Measurements from ENCODE around the gene HLCS. TPM values are rescaled to one million over a fixed set of nuclear protein-coding genes. Genes with fewer than 3 reads are reported as not detected.
"Not testable (repeated sequence)": the region's sequence is repeated elsewhere in the genome, so short reads cannot be mapped to it uniquely, and the experiment has no call there.

HLCS gene
- total RNA-seq, 1 experiment from 2014 or later = 12.7 TPM

DNA sequence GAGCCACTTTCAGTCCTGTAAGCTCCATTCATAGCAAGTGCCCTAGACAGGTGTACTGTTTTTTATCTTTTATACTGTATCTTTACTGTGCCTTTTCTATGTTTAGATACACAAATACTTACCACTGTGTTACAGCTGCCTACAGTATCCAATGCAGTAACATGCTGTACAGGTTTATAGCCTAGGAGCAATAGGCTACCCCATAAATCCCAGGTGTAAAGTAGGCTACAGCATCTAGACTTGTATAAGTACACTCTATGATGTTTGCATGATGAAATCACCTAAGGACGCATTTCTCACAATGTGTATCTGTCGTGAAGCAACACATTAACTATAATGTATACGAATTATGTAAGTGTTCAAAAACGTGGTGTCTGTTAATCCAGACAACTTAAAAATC lies 10.7 kb downstream of the HLCS start:
- no peak for DNase-seq
- no peak overlapping the region for H2BK5ac ChIP-seq (ENCODE audit: insufficient read length, low read length)
- H3K9ac ChIP-seq (ENCODE audit: extremely low read depth, insufficient read length, low read length) = no peak overlapping the region
- no peak overlapping the region for H3K56ac ChIP-seq (ENCODE audit: insufficient read length, low read depth, low read length)
- H2BK15ac ChIP-seq (ENCODE audit: low read depth, low read length) = no peak overlapping the region
- WGBS (ENCODE audit: extremely low coverage, insufficient read length, low lambda C conversion rate) = no CpG with 5 or more reads among the region's 4 CpGs
- H2AK5ac ChIP-seq (ENCODE audit: insufficient read length, low read length) = no peak overlapping the region
- H3K27me3 Mint-ChIP-seq (ENCODE audit: low read depth) = no peaks in the 10 kb centered on the region
- H3K23me2 ChIP-seq (ENCODE audit: insufficient read length, low read depth, low read length, poor library complexity, severe bottlenecking) = no peaks in the 10 kb centered on the region
- H3K4me1 Mint-ChIP-seq = peaks cover 3% of the 10 kb centered on the region in 2 experiments
- H3K4me3 Mint-ChIP-seq = no peak overlapping the region
- H3K18ac ChIP-seq (ENCODE audit: insufficient read length, low read depth, low read length) = no peak overlapping the region
- H3K27ac ChIP-seq (ENCODE audit: insufficient read length, low read depth, low read length) = no peak overlapping the region
- no peaks in the 10 kb centered on the region; the same call in 1 of the 2 replicates for H3K4me1 ChIP-seq (ENCODE audit: insufficient read depth, low read length)
- no peaks in the 10 kb centered on the region for H3K79me2 ChIP-seq (ENCODE audit: insufficient read depth, low read length)
- H3T11ph ChIP-seq (ENCODE audit: low read length) = no peak overlapping the region
- no peak overlapping the region for H4K91ac ChIP-seq (ENCODE audit: insufficient read length, low read depth, low read length)
- no peaks in the 10 kb centered on the region for H3K9me3 ChIP-seq (ENCODE audit: control insufficient read depth, low read depth, low read length)
- H3K27ac Mint-ChIP-seq = no peak overlapping the region
- H3K23ac ChIP-seq (ENCODE audit: insufficient read length, low read depth, low read length) = no peak overlapping the region
- H4K20me1 ChIP-seq (ENCODE audit: control insufficient read depth, insufficient read depth, insufficient read length) = no peaks in the 10 kb centered on the region
- H4K8ac ChIP-seq (replicated peaks; ENCODE audit: insufficient read length, low read depth, low read length) = no peak overlapping the region
- H3K79me1 ChIP-seq (ENCODE audit: insufficient read depth, low read depth, low read length, poor library complexity, severe bottlenecking) = no peaks in the 10 kb centered on the region
- peaks cover 4 to 9% (median 6%) of the 10 kb centered on the region in 3 experiments; a peak in 5 of 7 replicates for H3K36me3 Mint-ChIP-seq (ENCODE audit: insufficient read depth in 1 of 3, low read depth in 3 of 3)
- H2BK12ac ChIP-seq (ENCODE audit: insufficient read length, low read depth, low read length) = no peak overlapping the region
- H3K14ac ChIP-seq (ENCODE audit: insufficient read depth, low read length) = no peak overlapping the region
- TF ChIP-seq, protein P1, sequence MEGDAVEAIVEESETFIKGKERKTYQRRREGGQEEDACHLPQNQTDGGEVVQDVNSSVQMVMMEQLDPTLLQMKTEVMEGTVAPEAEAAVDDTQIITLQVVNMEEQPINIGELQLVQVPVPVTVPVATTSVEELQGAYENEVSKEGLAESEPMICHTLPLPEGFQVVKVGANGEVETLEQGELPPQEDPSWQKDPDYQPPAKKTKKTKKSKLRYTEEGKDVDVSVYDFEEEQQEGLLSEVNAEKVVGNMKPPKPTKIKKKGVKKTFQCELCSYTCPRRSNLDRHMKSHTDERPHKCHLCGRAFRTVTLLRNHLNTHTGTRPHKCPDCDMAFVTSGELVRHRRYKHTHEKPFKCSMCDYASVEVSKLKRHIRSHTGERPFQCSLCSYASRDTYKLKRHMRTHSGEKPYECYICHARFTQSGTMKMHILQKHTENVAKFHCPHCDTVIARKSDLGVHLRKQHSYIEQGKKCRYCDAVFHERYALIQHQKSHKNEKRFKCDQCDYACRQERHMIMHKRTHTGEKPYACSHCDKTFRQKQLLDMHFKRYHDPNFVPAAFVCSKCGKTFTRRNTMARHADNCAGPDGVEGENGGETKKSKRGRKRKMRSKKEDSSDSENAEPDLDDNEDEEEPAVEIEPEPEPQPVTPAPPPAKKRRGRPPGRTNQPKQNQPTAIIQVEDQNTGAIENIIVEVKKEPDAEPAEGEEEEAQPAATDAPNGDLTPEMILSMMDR (conservative IDR thresholded peaks at IDR 0.05) = no peak
- no peak overlapping the region for H2BK20ac ChIP-seq (ENCODE audit: low read depth, low read length, poor library complexity, severe bottlenecking)
- H3K4me2 ChIP-seq (ENCODE audit: insufficient read depth, insufficient read length, low read length) = no peak overlapping the region
- no peak overlapping the region for H2AFZ ChIP-seq (ENCODE audit: low read length)
- H3K9me3 Mint-ChIP-seq = no peaks in the 10 kb centered on the region
- H3K4ac ChIP-seq (ENCODE audit: low read depth, low read length) = no peak overlapping the region
- H3K27me3 ChIP-seq (ENCODE audit: insufficient read depth, low read length) = no peaks in the 10 kb centered on the region
- no peak overlapping the region for H4K5ac ChIP-seq (ENCODE audit: insufficient read length, low read depth, low read length)
- no peak overlapping the region for H2BK120ac ChIP-seq (ENCODE audit: low read depth, low read length, poor library complexity, severe bottlenecking)

DNA sequence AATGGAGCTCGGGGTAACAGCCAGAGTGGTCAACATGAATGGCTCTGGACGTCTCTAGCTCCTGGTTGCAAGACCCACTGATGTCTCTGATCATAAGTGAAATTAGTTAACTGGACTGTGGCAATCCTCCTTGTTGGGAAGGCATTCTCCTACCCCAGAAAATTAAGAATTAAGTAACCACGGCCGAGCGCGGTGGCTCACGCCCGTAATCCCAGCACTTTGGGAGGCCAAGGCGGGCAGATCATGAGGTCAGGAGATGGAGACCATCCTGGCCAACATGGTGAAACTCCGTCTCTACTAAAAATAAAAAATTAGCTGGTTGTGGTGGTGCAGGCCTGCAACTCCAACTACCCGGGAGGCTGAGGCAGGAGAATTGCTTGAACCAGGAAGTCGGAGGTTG lies 14.1 kb downstream of the HLCS start:
- H2BK15ac ChIP-seq (ENCODE audit: low read depth, low read length); H4K91ac ChIP-seq (ENCODE audit: insufficient read length, low read depth, low read length); H3K23ac ChIP-seq (ENCODE audit: insufficient read length, low read depth, low read length); H3K27me3 ChIP-seq (ENCODE audit: insufficient read depth, low read length); H3K36me3 Mint-ChIP-seq (ENCODE audit: insufficient read depth in 1 of 3, low read depth in 3 of 3); H3K23me2 ChIP-seq (ENCODE audit: insufficient read length, low read depth, low read length, poor library complexity, severe bottlenecking); H2BK20ac ChIP-seq (ENCODE audit: low read depth, low read length, poor library complexity, severe bottlenecking); H2AFZ ChIP-seq (ENCODE audit: low read length); H3K18ac ChIP-seq (ENCODE audit: insufficient read length, low read depth, low read length); H3K14ac ChIP-seq (ENCODE audit: insufficient read depth, low read length); H4K20me1 ChIP-seq (ENCODE audit: control insufficient read depth, insufficient read depth, insufficient read length); H3K4ac ChIP-seq (ENCODE audit: low read depth, low read length); H3K9me3 Mint-ChIP-seq; H2BK5ac ChIP-seq (ENCODE audit: insufficient read length, low read length); H3K79me1 ChIP-seq (ENCODE audit: insufficient read depth, low read depth, low read length, poor library complexity, severe bottlenecking); DNase-seq; H2AK5ac ChIP-seq (ENCODE audit: insufficient read length, low read length); H3K9ac ChIP-seq (ENCODE audit: extremely low read depth, insufficient read length, low read length); H3K27ac ChIP-seq (ENCODE audit: insufficient read length, low read depth, low read length); H3K4me2 ChIP-seq (ENCODE audit: insufficient read depth, insufficient read length, low read length); H3K4me1 ChIP-seq (ENCODE audit: insufficient read depth, low read length); H3K4me3 Mint-ChIP-seq; H2BK120ac ChIP-seq (ENCODE audit: low read depth, low read length, poor library complexity, severe bottlenecking); H3T11ph ChIP-seq (ENCODE audit: low read length); H3K79me2 ChIP-seq (ENCODE audit: insufficient read depth, low read length); H3K27me3 Mint-ChIP-seq (ENCODE audit: low read depth); H3K9me3 ChIP-seq (ENCODE audit: control insufficient read depth, low read depth, low read length); H4K8ac ChIP-seq (replicated peaks; ENCODE audit: insufficient read length, low read depth, low read length); H2BK12ac ChIP-seq (ENCODE audit: insufficient read length, low read depth, low read length); H3K56ac ChIP-seq (ENCODE audit: insufficient read length, low read depth, low read length); H4K5ac ChIP-seq (ENCODE audit: insufficient read length, low read depth, low read length); H3K27ac Mint-ChIP-seq: not testable (repeated sequence)
- peaks cover 13% of the 10 kb centered on the region in 2 experiments for H3K4me1 Mint-ChIP-seq
- whole genome bisulfite sequencing (ENCODE audit: extremely low coverage, insufficient read length, low lambda C conversion rate) = no CpG with 5 or more reads among the region's 12 CpGs

Data from H9 (cell line).